LHCN-M2 (cell line): ENCODE data around the gene PLIN1. TPM values are rescaled to one million over a fixed set of nuclear protein-coding genes. Genes with fewer than 3 reads are reported as not detected.
A peak's percentile ranks its signal among the peaks of the same experiment; 100 is the strongest.
"Not testable (repeated sequence)": the region's sequence is repeated elsewhere in the genome, so short reads cannot be mapped to it uniquely, and the experiment has no call there.

Experiments
- DNase-seq: peaks from one replicate; pipeline ENCODE4 v3.0.0-alpha.2; 2012; ENCODE audit warnings: low read depth
- polyA plus RNA-seq: library from polyadenylated mRNA; unstranded; fragments of >200 nt; gene quantifications from one replicate; pipeline ENCODE4 v1.2.1, GENCODE V29; 2012; ENCODE audit warnings: missing spikeins
- total RNA-seq: library from RNA; depleted of rRNA; stranded (reverse); fragments of >200 nt; gene quantifications from 2 replicates; pipeline ENCODE4 v1.2.3, GENCODE V29; 2014; rRNA removed

The PLIN1 gene, protein sequence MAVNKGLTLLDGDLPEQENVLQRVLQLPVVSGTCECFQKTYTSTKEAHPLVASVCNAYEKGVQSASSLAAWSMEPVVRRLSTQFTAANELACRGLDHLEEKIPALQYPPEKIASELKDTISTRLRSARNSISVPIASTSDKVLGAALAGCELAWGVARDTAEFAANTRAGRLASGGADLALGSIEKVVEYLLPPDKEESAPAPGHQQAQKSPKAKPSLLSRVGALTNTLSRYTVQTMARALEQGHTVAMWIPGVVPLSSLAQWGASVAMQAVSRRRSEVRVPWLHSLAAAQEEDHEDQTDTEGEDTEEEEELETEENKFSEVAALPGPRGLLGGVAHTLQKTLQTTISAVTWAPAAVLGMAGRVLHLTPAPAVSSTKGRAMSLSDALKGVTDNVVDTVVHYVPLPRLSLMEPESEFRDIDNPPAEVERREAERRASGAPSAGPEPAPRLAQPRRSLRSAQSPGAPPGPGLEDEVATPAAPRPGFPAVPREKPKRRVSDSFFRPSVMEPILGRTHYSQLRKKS
- total RNA-seq, result 0.06 TPM in 1 of 2 replicates, not detected in the other
- 0.04 TPM for polyA plus RNA-seq

DNA sequence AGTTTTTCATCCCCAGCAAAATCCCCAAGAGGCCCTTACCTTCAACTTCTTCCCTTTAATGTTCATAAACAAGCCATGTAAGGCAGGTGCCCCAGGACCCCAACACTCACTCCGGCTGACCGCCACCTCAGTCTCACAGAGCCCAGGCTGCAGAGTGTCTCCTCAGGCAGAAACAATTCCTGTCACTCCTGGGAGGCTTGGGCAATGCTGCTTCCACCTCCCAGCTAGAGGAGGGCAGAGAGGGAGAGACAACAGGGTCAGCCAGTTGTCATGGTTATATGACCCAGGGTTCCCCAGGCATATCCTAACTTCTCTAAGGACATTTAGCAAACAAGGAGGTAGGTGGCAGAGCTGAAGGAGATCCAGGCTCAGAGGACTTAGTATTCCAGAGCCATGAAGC lies at the start of gene PLIN1:
PLIN1 (minus strand) TSS at position 156 of the 400 bp plus-strand sequence. CDS start 1,878 bp downstream, outside the sequence.
- DNase-seq, result no peak

DNA sequence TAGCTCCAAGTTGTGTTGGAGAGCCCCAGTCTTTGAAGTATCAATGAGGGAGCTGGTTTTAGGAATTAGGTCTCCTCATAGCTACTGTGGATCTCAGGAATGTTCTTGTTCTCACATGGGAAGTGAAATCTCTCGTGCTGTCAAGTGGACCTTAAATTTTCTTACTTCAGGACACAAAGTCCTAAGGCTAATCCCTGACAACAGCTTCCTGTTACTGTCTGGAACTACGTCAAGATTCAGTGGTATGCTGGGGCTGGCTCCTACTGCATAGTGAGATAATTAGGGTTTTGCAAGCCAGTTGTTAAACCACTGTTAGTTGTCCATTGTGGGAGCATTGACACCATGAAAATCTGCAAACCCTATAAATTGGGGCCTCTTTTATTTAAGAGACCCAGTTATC lies 49.1 kb upstream of the PLIN1 start:
- DNase-seq, result peak; percentile 69

DNA sequence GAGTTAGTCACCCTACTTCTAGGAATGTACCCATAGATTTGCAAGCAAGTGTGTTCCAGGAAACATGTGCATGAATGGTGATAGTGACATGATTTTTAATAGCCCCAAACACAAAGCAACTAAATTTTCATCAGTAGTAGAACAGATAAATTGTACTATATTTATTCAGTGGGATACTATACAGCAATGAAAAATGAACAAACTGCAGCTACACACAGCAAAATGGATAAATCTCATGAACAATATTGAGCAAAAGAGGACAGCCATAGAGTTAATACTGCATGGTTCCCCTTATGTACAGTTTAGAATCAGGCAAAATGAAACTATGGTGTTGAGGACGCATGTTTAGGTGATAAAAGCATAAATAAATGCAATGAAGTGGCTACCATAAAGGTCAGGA lies 45.9 kb upstream of the PLIN1 start:
- no peak for DNase-seq

DNA sequence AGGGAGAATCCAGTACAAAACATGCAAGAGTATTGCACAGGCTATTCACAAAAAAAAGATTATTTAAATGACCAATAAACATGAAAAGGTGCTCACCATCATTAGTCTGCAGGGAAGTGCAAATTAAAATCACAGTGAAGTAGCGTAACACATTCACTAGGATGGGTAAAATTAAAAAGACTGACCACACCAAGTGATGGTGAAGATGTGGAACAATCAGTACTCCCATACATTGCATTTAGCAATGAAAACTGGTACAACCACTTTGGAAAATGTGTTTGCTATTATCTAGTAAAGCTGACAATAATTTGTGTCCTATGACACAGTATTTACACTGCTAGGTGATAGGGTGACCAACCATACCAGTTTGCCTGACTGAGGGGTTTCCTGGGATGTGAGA lies 45.5 kb upstream of the PLIN1 start:
- no peak for DNase-seq

DNA sequence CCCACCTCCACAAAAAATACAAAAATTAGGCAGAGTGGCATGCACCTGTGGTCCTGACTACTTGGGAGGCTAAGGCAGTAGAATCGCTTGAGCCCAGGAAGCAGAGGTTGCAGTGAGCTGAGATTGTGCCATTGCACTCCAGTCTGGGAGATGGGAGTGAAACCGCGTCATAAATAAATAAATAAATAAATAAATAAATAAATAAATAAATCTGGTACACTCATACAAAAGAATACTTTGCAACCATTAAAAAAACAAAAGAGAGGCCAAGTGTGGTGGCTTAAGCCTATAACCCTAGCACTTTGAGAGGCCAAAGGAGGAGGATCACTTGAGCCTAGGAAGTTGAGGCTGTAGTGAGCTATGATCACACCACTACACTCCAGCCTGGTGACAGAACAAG lies 43.9 kb upstream of the PLIN1 start:
- no peak for DNase-seq

DNA sequence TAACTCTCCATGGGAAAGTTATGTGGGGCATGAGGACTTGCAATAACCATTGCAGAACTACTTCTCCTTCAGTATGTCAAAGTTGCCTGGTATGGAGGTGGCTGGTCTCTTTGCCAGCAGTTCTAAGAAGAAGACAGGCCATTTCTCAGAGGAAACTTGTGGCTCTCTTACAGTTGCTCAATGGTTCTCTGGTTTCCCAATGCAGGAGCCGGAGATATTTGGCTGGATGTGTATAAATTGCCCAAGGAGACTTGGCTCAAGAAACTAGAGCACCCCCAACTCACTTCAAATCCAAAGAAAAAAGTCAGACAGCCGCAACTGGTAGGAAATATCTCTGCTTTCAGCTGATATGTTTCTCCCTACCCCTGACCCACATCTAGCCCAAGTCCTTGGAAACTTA lies 35.6 kb upstream of the PLIN1 start:
- no peak for DNase-seq

DNA sequence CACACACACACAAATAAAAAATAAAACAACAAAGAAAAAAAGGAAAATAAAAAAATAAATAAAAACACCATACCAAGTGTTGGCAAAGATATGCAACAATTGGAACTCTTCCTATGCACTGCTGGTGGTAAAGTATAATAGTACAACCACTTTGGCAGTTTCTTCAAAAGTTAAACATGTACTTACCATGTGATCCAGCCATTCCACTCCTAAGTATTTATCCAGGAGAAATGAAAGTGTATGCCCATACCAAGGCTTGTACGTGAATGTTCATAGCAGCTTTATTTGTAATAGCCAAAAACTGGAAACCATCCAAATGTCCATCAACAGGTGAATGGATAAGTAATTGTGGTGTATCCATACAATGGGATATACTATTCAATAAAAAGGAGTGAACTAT lies 28.4 kb upstream of the PLIN1 start:
- DNase-seq, result no peak

DNA sequence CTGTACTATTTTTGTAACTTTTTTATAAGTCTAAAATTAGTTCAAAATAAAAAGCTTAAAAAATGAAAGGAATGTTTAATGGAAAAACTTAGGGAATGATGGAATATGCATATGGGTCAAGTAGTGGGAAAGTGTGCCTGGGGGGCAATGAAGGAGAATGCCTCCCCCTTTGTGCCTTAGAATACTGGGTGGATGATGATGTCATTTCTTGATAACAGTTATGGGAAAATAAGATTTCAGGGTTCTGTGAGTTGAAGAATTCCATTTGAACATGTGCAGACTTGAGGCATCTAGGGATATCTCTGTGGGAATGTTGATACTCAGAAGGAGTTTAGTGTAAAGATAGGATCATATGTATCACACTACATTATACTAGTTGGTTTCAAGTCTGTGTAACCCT lies 25.2 kb upstream of the PLIN1 start:
- no peak for DNase-seq

DNA sequence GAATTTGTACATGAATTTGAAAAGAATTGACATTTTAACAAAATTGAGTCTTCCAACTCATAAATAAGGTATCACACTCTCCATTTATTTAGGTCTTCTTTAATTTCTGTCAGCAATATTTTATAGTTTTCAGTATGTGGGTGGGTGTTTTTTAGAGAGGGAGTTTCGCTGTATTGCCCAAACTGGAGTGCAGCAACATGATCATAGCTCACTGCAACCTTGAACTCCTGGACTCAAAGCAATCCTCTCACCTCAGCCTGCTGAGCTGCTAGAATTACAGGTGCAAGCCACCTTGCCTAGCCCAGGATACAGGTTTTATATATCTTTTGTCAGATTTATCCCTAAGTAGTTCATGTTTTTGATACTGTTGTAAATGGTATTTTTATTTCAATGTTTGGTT lies 16.0 kb upstream of the PLIN1 start:
- DNase-seq, result no peak

DNA sequence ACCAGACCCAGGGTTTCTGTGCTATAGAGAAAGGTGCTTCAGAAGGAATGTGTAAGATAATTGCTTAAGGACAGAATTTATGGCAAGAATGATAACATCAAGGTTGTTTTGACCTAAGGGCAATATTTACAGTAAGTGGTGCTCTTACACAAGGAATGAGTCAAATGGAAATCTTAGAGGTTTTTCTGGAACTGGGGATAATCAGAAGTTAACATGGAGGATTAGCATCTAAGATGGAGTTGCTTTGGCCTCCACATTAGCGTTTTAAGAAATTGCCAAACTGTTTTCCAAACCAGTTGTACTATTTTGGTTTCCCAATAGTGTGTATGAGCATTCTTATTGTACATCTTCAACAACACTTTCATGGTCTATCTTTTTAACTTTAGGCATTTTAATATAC lies 14.5 kb upstream of the PLIN1 start:
- DNase-seq, result no peak

DNA sequence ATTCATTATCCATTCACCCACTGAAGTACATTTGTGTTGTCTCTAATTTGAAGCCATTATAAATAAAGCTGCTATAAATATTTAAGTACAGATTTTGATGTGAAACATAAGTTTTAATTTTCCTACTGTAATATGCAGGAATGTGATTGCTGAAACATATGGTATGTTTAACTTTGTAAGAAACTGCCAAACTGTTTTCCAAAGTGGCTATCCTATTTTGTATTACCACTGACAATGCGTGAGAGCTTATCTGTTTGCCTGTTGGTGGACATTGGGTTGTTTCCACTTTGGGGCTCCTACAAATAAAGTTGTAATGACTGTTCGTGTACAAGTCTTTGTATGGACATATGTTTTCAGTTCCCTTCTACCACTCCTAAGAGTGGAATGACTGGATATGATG lies 13.9 kb upstream of the PLIN1 start:
- DNase-seq, result no peak

DNA sequence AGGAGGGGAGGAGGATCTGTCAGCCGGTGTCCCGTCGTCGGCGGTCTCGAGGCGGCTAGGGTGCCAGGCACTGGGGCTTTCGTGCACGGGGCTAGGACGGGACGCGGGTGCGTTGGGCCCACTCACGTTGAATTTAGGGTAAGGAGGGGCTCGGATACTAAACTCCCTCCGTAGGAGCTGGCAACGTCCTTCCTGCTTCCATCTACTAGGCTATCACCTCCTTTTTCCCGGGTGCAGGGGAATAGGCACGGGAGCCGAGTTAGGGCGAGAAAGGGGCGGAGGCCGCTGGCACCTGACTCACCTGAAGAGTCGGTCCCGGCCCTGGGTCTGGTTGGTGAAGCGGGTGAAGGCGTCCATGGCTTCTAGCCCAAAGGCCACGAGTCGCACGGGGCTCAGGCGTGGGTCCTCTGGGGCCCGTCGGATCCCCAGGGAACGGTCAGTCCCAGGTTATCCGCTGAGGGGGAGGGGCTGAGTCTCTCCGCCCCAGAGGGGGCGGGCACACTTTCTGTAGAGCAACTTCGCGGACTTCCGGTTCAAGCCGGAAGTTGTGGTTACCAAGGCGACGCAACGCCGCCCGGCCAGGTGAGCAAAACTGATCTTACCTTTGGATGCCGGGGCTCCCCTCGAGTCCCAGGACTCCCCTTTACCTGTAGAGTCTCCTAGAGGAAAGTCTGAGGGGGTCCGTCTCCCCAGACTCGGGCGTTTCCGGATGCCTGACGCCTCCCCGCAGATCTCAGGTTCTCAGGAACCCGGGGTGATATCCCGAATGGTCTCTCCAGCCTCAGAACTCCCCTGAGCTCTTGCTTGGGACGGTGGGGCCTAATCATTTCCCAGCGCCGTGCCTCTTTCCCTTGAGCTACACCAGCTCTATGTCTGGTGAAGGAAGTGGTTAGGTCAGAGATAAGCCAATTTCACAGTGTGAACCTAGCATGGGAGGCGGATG lies 11.4 kb upstream of the PLIN1 start, which contains the start of the genes PEX11A and WDR93:
PEX11A (minus strand) TSS at position 479 of the 943 bp plus-strand sequence; CDS start at position 357, 122 bp downstream.
WDR93 (plus strand) TSS at position 536 of the 943 bp plus-strand sequence. CDS start 10,936 bp downstream, outside the sequence.
- peak; percentile 56 for DNase-seq

DNA sequence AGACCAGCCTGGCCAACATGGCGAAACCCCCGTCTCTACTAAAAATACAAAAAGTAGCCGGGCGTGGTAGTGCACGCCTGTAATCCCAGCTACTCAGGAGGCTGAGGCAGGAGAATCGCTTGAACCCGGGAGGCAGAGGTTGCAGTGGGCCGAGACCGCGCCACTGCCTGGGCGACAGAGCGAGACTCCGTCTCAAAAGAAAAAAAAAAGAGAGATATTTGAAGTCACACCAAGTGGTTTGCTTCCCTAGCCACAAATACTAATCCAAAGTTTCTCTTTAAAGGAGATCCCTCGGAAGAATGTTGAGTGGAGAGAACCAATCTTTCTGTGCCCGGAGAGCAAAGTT lies 10.7 kb upstream of the PLIN1 start:
- DNase-seq, result not testable (repeated sequence)

DNA sequence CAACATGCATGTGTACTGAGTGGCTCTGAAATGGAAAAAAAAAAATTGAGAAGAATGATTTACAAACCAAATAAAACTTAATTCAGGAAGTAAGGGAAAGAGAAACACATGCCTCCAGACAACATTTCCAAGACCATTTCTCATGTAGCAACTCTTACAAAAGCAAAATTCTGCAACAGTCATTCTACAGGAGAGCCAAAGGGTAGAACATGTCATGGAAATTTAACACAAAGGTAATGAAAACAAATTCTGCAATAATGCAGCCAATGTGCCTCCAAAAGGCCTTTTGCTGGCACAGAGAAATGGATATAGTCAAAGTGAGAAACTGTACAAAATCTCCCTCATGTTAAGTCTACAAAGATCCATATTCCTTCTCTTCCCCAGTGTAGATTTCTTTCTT lies 7.4 kb upstream of the PLIN1 start:
- DNase-seq, result no peak

DNA sequence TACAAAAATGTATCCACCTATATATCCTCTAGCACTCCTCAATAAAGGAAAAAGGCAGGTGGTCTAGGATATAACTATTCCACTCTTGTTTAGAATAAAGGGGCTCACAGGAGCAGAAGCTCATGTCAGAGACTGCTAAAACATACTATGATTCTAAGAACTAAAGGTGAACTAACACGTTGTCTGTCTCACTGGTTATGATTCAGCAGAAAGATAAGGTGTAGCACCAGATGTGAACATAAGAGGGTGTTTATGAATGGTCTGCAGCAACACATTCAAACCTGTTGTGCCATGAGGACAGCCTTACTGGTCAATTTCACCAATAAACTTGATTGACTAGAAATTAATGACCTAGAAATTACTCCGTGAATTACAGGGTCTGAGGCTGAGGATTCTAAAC lies 6.8 kb upstream of the PLIN1 start:
- no peak for DNase-seq

DNA sequence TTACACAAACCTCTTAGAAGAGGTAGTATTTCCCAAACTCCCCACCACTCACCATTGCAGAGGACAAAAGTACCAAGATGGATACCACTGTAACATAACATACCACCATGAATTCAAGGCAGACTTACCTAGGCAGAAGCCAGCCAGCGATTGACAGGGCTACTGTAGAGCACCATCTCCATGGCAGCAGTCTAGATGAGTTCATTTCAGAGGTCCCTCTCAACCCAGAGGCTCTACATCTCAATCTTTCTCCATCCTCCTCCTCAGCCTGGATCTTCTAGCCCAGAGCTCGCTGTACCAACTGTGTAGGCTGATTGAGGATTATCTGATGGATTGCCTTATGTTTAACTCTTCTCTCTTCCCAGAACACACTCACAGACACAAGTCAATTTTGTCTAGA lies 2.0 kb upstream of the PLIN1 start:
- no peak for DNase-seq

DNA sequence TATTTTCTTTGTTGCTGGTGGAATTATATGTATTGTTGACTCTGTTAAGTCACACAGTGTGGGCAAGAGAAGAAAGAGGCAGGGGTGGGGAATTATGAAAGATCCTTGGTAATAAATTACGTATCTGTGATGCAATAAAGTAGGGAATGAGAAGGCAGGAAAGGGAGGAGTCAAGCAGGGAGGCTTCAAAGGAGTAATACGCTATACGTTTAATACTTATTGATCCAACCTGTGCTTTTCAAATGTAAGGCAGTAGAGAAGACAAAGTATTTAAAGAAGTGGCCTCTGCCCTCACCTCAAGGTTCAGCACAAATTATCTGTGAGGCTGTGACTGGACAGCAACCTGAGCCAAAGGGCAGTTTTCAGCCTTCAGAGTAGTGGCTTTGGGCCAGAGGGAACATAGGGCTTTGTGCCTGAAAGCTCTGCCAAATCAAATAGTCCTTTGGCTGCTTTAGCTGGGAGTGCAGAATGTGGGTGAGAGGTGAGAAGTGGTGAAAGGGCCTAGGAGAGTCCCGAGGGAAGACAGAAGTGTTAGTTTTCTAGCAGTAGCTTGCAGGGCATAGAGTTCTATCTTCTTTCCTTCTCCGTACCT lies 1.2 kb upstream of the PLIN1 start:
- DNase-seq, result peak; percentile 27

DNA sequence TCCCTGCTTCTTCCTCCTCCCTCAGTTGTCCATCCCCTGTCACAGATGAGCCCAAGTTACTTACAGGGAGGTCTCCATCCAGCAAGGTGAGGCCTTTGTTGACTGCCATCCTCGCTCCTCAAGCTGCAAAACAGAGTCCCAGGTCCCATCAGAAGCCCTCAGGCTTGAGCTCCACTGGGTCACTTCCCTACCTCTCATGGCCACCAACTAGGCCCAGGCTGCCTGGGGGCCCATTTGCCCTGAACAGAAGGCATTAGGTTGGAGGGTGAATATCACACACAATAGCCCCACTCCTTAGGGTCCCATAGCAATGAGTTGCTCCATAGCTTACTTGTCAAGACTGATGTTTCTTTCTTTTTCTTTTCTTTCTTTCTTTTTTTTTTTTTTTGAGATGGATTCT lies 1.8 kb downstream of the PLIN1 start:
- no peak for DNase-seq

DNA sequence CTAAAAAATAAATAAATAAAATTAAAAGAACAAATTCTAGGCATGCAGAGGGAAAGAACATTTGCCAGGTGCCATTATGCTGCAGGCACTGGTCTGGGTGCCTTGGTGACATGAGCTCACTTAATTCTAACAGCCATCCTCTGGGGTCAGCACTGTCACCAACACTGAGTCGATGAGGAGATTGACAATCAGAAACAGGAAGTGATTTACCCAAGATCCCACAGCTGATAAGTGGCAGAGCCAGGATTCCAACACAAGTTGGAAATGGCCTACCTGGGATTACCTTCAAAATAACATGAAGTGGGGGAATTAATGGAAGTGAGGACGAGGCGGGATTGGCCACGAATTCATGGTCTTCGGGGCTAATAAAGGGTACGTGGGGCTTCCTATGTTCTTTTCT lies 3.6 kb downstream of the PLIN1 start:
- DNase-seq, result no peak

DNA sequence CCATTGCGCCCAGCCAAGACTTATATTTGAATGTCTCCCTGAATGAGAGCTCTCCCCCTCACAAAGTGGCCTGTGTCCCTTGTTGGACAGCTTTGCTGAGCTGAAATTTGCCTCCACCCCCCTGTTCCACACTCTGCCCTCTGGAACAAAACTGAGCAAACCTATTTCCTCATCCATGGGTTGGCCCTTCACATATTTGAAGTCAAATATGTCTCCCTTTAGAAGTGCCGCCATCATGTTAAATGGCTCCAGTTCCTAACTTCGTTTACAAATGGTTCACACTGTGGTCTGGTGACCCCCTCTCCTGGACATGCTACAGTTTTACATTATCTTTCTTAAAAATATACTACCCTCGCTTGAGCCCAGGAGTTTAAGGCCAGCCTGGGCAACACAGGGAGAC lies 4.6 kb downstream of the PLIN1 start:
- no peak for DNase-seq

DNA sequence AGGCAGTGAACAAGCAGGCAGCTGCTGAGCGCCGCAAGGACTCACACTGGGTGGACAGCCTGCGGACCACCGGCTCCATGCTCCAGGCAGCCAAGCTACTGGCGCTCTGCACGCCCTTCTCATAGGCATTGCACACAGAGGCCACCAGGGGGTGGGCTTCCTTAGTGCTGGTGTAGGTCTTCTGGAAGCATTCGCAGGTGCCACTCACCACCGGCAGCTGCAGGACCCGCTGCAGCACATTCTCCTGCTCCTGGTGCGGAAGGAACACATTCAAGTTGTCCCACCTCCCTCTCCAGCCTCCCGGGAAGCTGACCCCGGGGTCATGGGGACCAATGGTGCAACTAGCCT lies 6.0 kb downstream of the PLIN1 start:
- DNase-seq, result peak; percentile 19
